Measurements from ENCODE around the gene PCGF2. TPM values are rescaled to one million over a fixed set of nuclear protein-coding genes. Genes with fewer than 3 reads are reported as not detected.

PCGF2 gene
- total RNA-seq, 2 donors from 2014 or later, result 101 to 106 TPM

DNA sequence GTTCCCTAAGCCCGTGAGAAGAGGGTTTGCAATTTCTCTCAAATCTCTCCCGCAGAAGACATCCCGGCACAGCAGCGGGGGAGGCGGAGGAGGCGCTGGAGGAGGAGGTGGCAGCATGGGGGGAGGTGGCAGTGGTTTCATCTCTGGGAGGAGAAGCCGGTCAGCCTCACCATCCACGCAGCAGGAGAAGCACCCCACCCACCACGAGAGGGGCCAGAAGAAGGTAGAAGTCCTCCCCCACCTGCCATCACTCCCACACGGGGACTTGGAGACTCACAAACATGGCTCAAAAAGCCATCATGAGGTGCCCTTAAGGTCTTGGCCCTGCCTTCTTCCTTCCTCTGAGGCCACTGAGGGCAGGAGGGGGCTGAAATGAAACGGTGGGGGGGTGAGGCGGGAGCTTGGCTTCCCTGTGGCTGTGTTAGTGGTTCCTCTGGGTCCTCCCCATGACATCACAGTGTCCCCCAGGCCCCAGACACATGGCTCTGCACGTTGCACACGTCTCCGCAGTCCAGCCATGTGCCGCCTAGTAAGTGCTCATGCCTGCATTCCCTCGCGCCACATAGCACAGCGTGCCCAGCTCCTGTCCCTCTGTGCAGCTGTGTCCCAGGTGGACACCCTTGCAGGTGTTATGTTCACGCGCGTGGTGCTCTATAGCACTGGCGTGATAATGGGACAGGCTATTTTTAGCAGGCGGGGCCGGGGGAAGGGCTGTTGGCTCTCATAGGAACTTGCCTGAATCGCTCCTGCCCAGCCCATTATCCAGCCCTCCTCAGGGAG is 36.2 kb downstream of the PCGF2 start:
- Histone ChIP-seq H3K27ac (ENCODE audit: low read depth, low read length) (no peak overlapping the region), H3K4me3 (ENCODE audit: low read length) (no peak overlapping the region), H3K27me3 (ENCODE audit: control insufficient read depth, insufficient read depth, low read length, poor library complexity, severe bottlenecking) (no peaks in the 10 kb centered on the region), H3K9me3 (ENCODE audit: control insufficient read depth, low read length) (no peaks in the 10 kb centered on the region), H3K36me3 (ENCODE audit: control insufficient read depth, insufficient read depth, low read length) (peaks cover 80% of the 10 kb centered on the region), H3K9ac (ENCODE audit: extremely low read depth, low read length, poor library complexity, severe bottlenecking) (no peak overlapping the region), H3K4me1 (ENCODE audit: control insufficient read depth, insufficient read depth, low read length) (peaks cover 9% of the 10 kb centered on the region)
- no peak for DNase-seq
- Mint-ChIP-seq H3K27ac (no peak overlapping the region), H3K4me1 (peaks cover 24% of the 10 kb centered on the region), H3K27me3 (ENCODE audit: insufficient read depth) (peaks cover 4% of the 10 kb centered on the region), H3K4me3 (no peak overlapping the region), H3K9me3 (no peaks in the 10 kb centered on the region), H3K36me3 (ENCODE audit: low read depth) (peaks cover 60% of the 10 kb centered on the region)
- TF ChIP-seq CTCF (conservative IDR thresholded peaks at IDR 0.05), result no peak
- 93 to 94% methylated on average over 15 to 26 of the region's 26 CpGs for WGBS, 2 experiments (ENCODE audit: insufficient coverage in 1 of 2, insufficient read length in 1 of 2)

DNA sequence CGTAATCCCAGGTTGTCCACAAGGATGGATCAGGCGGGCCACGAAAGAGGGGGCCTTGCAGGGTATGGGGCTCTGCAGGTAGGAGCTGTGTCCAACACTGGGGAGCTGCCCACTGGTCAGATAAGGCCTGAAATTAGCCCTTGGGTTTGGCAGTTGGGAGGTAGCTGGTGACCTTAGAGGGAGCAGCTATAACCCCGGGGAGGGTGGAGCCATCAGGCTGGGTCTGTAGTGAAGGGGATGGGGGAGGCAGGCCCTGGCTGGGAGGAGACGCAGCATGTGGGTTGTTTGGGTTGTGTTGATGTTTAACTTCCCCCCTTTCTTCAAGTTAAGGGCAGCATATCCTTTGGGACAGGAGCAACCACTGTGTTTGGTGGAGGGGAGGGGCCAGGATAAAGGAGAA is 37.2 kb downstream of the PCGF2 start:
- H3K36me3 Mint-ChIP-seq (ENCODE audit: low read depth), result peaks cover 56% of the 10 kb centered on the region
- peaks cover 4% of the 10 kb centered on the region for H3K27me3 Mint-ChIP-seq (ENCODE audit: insufficient read depth)
- no peak for DNase-seq
- Histone ChIP-seq H3K36me3 (ENCODE audit: control insufficient read depth, insufficient read depth, low read length) (peaks cover 72% of the 10 kb centered on the region), H3K9ac (ENCODE audit: extremely low read depth, low read length, poor library complexity, severe bottlenecking) (no peak overlapping the region), H3K4me1 (ENCODE audit: control insufficient read depth, insufficient read depth, low read length) (peaks cover 9% of the 10 kb centered on the region), H3K4me3 (ENCODE audit: low read length) (no peak overlapping the region), H3K27me3 (ENCODE audit: control insufficient read depth, insufficient read depth, low read length, poor library complexity, severe bottlenecking) (no peaks in the 10 kb centered on the region), H3K9me3 (ENCODE audit: control insufficient read depth, low read length) (no peaks in the 10 kb centered on the region), H3K27ac (ENCODE audit: low read depth, low read length) (no peak overlapping the region)
- no peak overlapping the region for H3K27ac Mint-ChIP-seq
- H3K4me1 Mint-ChIP-seq, result peaks cover 31% of the 10 kb centered on the region
- TF ChIP-seq CTCF (conservative IDR thresholded peaks at IDR 0.05), result no peak
- no peaks in the 10 kb centered on the region for H3K9me3 Mint-ChIP-seq
- 82 to 93% methylated on average over 5 of the region's 5 CpGs for WGBS, 2 experiments (ENCODE audit: insufficient coverage in 1 of 2, insufficient read length in 1 of 2)
- H3K4me3 Mint-ChIP-seq, result no peak overlapping the region

DNA sequence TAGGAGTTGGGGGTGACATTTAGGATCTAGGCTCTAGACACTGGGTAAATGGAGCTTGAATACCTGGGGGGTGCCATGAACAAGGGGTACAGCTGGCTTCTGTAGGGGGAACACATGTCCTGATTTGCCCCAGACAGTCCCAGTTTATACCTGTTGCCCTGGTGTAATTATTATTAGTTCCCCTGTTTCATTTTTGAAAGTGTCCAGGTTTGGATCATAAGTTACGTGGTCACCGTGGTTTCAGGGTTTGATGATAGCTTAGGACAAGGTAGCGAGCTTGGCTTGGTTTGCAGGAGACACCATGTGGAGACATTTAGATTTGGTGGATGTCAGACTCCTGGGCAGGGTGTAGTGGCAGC is 37.6 kb downstream of the PCGF2 start:
- Histone ChIP-seq H3K4me3 (ENCODE audit: low read length) (no peak overlapping the region), H3K4me1 (ENCODE audit: control insufficient read depth, insufficient read depth, low read length) (peaks cover 9% of the 10 kb centered on the region), H3K27me3 (ENCODE audit: control insufficient read depth, insufficient read depth, low read length, poor library complexity, severe bottlenecking) (no peaks in the 10 kb centered on the region), H3K9me3 (ENCODE audit: control insufficient read depth, low read length) (no peaks in the 10 kb centered on the region), H3K27ac (ENCODE audit: low read depth, low read length) (no peak overlapping the region), H3K9ac (ENCODE audit: extremely low read depth, low read length, poor library complexity, severe bottlenecking) (no peak overlapping the region), H3K36me3 (ENCODE audit: control insufficient read depth, insufficient read depth, low read length) (peaks cover 70% of the 10 kb centered on the region)
- WGBS, 2 experiments (ENCODE audit: insufficient coverage in 1 of 2, insufficient read length in 1 of 2), result 95 to 100% methylated on average over 3 of the region's 3 CpGs
- Mint-ChIP-seq H3K27me3 (ENCODE audit: insufficient read depth) (peaks cover 4% of the 10 kb centered on the region), H3K36me3 (ENCODE audit: low read depth) (peaks cover 52% of the 10 kb centered on the region), H3K4me1 (peaks cover 31% of the 10 kb centered on the region), H3K27ac (no peak overlapping the region), H3K9me3 (no peaks in the 10 kb centered on the region), H3K4me3 (no peak overlapping the region)
- DNase-seq, result no peak
- no peak for TF ChIP-seq CTCF (conservative IDR thresholded peaks at IDR 0.05)

Data from endodermal cell (in vitro differentiated cells).